ENCODE results near the gene TP53INP2. TPM values are rescaled to one million over a fixed set of nuclear protein-coding genes. Genes with fewer than 3 reads are reported as not detected.

TP53INP2 gene
- total and polyA plus RNA-seq, 2 of the 13 experiments (the other 11 are each of a cell fraction or from before 2014, with no cell fraction given), result 5.2 to 18.8 TPM

- Histone ChIP-seq H4K20me1 (ENCODE audit: insufficient read depth, low read length) (no peaks in the 10 kb centered on the region), H3K79me2 (ENCODE audit: insufficient read depth, low read length) (no peaks in the 10 kb centered on the region), H3K36me3 (replicated peaks in 1 of 2; ENCODE audit: control insufficient read depth in 1 of 2, insufficient read depth in 2 of 2, low read length in 2 of 2) (peaks cover 40 to 66% of the 10 kb centered on the region in 2 experiments), H2AFZ (ENCODE audit: low read length) (no peak overlapping the region), H3K4me2 (ENCODE audit: low read depth, low read length) (no peak overlapping the region), H3K27ac (ENCODE audit: extremely low read length, insufficient read depth, low read length) (no peak overlapping the region), H3K4me1 (ENCODE audit: insufficient read depth, low read length) (no peaks in the 10 kb centered on the region), H3K9me3 (ENCODE audit: low read length) (no peaks in the 10 kb centered on the region), H3K9ac (ENCODE audit: insufficient read depth, low read depth, low read length) (no peak overlapping the region), H3K27me3 (ENCODE audit: control insufficient read depth in 1 of 2, insufficient read depth in 2 of 2, low read length in 2 of 2) (no peaks in the 10 kb centered on the region), H3K4me3 (replicated peaks in 1 of 3; ENCODE audit: insufficient read depth in 1 of 3, low read depth in 2 of 3, low read length in 3 of 3) (no peak overlapping the region)
- in situ Hi-C loops (cut with HindIII; ENCODE audit: extremely low pct_ligation_motif_present, low pct_unique_long_range_greater_than_20kb), result no loop called here
- TF ChIP-seq MAFG (CRISPR knock-in tag; IDR thresholded peaks at IDR 0.05) (peak; percentile 80), MAFK (conservative IDR thresholded peaks at IDR 0.05 in 1 of 2, IDR thresholded peaks at IDR 0.05 in 1 of 2; ENCODE audit: low read length in 2 of 2) (peak; percentile 100), SMARCE1 (IDR thresholded peaks at IDR 0.05; ENCODE audit: borderline replicate concordance) (no peak), MAFF (IDR thresholded peaks at IDR 0.05; ENCODE audit: low read depth, low read length) (peak; percentile 100)
- FAIRE-seq (no peak), ATAC-seq (no peak), DNase-seq (ENCODE audit: low spot score) (no peak)
- intact Hi-C loops (cut with micrococcal nuclease; ENCODE audit: unreplicated experiment), result no loop called here
- ChIA-PET POLR2A (no interaction called here), CTCF (ENCODE audit: low intra/inter-chr PET ratio, low total read pairs) (no interaction called here)
- WGBS (ENCODE audit: low lambda C conversion rate), result 96% methylated on average over 3 of the region's 3 CpGs
- BruUV-seq (replicated peaks), result no TSS peak
Measured at GRCh38 chr20:34744340-34744739, 40.2 kb downstream of the TP53INP2 start.

GRCh38 chr20:34744847-34745246 is 40.7 kb downstream of the TP53INP2 start:
- no peak for DNase-seq (ENCODE audit: low spot score)
- no peak overlapping the region for H3K4me2 ChIP-seq (ENCODE audit: low read depth, low read length)
- intact Hi-C loops (cut with micrococcal nuclease; ENCODE audit: unreplicated experiment) (no loop called here), in situ Hi-C loops (cut with HindIII; ENCODE audit: extremely low pct_ligation_motif_present, low pct_unique_long_range_greater_than_20kb) (no loop called here)
- H3K9ac ChIP-seq (ENCODE audit: insufficient read depth, low read depth, low read length), result no peak overlapping the region
- no TSS peak for BruUV-seq (replicated peaks)
- no peaks in the 10 kb centered on the region for H4K20me1 ChIP-seq (ENCODE audit: insufficient read depth, low read length)
- H3K79me2 ChIP-seq (ENCODE audit: insufficient read depth, low read length), result no peaks in the 10 kb centered on the region
- ChIA-PET CTCF (ENCODE audit: low intra/inter-chr PET ratio, low total read pairs) (no interaction called here), POLR2A (no interaction called here)
- H3K9me3 ChIP-seq (ENCODE audit: low read length), result no peaks in the 10 kb centered on the region
- H2AFZ ChIP-seq (ENCODE audit: low read length), result no peak overlapping the region
- no peak for ATAC-seq
- H3K36me3 ChIP-seq (replicated peaks in 1 of 2; ENCODE audit: control insufficient read depth in 1 of 2, insufficient read depth in 2 of 2, low read length in 2 of 2), result peaks cover 45 to 71% of the 10 kb centered on the region in 2 experiments
- no peak for FAIRE-seq
- no peaks in the 10 kb centered on the region for H3K4me1 ChIP-seq (ENCODE audit: insufficient read depth, low read length)
- H3K27me3 ChIP-seq (ENCODE audit: control insufficient read depth in 1 of 2, insufficient read depth in 2 of 2, low read length in 2 of 2), result no peaks in the 10 kb centered on the region
- no peak overlapping the region for H3K4me3 ChIP-seq (replicated peaks in 1 of 3; ENCODE audit: insufficient read depth in 1 of 3, low read depth in 2 of 3, low read length in 3 of 3)
- no peak overlapping the region for H3K27ac ChIP-seq (ENCODE audit: extremely low read length, insufficient read depth, low read length)
- WGBS (ENCODE audit: low lambda C conversion rate), result 100% methylated on average over 1 of the region's 1 CpG
- TF ChIP-seq NR3C1 (CRISPR knock-in tag; IDR thresholded peaks at IDR 0.05) (no peak), BRCA1 (CRISPR knock-in tag; IDR thresholded peaks at IDR 0.05) (no peak), GTF2F1 (IDR thresholded peaks at IDR 0.05; ENCODE audit: low read length) (no peak), GLMP (CRISPR knock-in tag; IDR thresholded peaks at IDR 0.05; ENCODE audit: borderline replicate concordance) (no peak), ZNF367 (CRISPR knock-in tag; IDR thresholded peaks at IDR 0.05; ENCODE audit: borderline replicate concordance) (no peak), NRL (CRISPR knock-in tag; IDR thresholded peaks at IDR 0.05; ENCODE audit: borderline replicate concordance) (no peak), AKAP8 (CRISPR knock-in tag; IDR thresholded peaks at IDR 0.05) (no peak), BCLAF1 (IDR thresholded peaks at IDR 0.05) (no peak), ASH2L (IDR thresholded peaks at IDR 0.05; ENCODE audit: insufficient read length, low read depth, low read length) (no peak), SP1 (IDR thresholded peaks at IDR 0.05) (no peak), SP1 (CRISPR knock-in tag; IDR thresholded peaks at IDR 0.05) (no peak), ZNF550 (CRISPR knock-in tag; IDR thresholded peaks at IDR 0.05; ENCODE audit: borderline replicate concordance) (no peak), ZNF143 (CRISPR knock-in tag; IDR thresholded peaks at IDR 0.05) (no peak), MIXL1 (CRISPR knock-in tag; IDR thresholded peaks at IDR 0.05) (no peak), ZNF556 (CRISPR knock-in tag; IDR thresholded peaks at IDR 0.05; ENCODE audit: borderline replicate concordance) (no peak)
